Measurements from ENCODE around the gene PEX5L.

PEX5L gene

GRCh38 chr3:179956416-179956830, 80.3 kb downstream of the PEX5L start:
- no peak for DNase-seq

- no peak for DNase-seq
Observed at GRCh38 chr3:179955809-179956208, 80.9 kb downstream of the PEX5L start.

- DNase-seq = no peak
Observed at GRCh38 chr3:179955286-179955685, 81.5 kb downstream of the PEX5L start.

- no peak for DNase-seq
Observed at GRCh38 chr3:179953993-179954870, 82.5 kb downstream of the PEX5L start.

- no peak for DNase-seq
Observed at GRCh38 chr3:179950840-179951239, 85.9 kb downstream of the PEX5L start.

- no peak for DNase-seq
Observed at GRCh38 chr3:179949869-179950268, 86.9 kb downstream of the PEX5L start.

- no peak for DNase-seq
Observed at GRCh38 chr3:179949412-179949811, 87.3 kb downstream of the PEX5L start.

GRCh38 chr3:179948740-179949139, 88.0 kb downstream of the PEX5L start:
- no peak for DNase-seq

GRCh38 chr3:179945569-179945968, 91.2 kb downstream of the PEX5L start:
- DNase-seq = no peak

GRCh38 chr3:179943117-179943880, 93.4 kb downstream of the PEX5L start:
- peak in 37 of 56 donors; percentile 2 to 81 (median 43) for DNase-seq

GRCh38 chr3:179942553-179943075, 94.1 kb downstream of the PEX5L start:
- DNase-seq = no peak

- DNase-seq = no peak
Observed at GRCh38 chr3:179935710-179936109, 101.0 kb downstream of the PEX5L start.

- no peak for DNase-seq
Observed at GRCh38 chr3:179933914-179934313, 102.8 kb downstream of the PEX5L start.

GRCh38 chr3:179933080-179933479, 103.7 kb downstream of the PEX5L start:
- DNase-seq = no peak

GRCh38 chr3:179932674-179933073, 104.1 kb downstream of the PEX5L start:
- DNase-seq = no peak

- DNase-seq = peak in 31 of 56 donors; percentile 1 to 82 (median 34)
Observed at GRCh38 chr3:179929091-179929529, 107.6 kb downstream of the PEX5L start.

- DNase-seq = no peak
Observed at GRCh38 chr3:179927191-179927590, 109.5 kb downstream of the PEX5L start.

- DNase-seq = no peak
Observed at GRCh38 chr3:179921951-179922350, 114.8 kb downstream of the PEX5L start.

GRCh38 chr3:179921500-179921899, 115.2 kb downstream of the PEX5L start:
- DNase-seq = peak in 15 of 56 donors; percentile 6 to 53 (median 28)

GRCh38 chr3:179907784-179908482, 128.8 kb downstream of the PEX5L start:
- DNase-seq = no peak

- DNase-seq = no peak
Observed at GRCh38 chr3:179902061-179902460, 134.7 kb downstream of the PEX5L start.

Data from amygdala (tissue), 56 donors.